GM19452 (cell line): ENCODE results near the gene UNC5CL.
"Not testable (repeated sequence)": the region's sequence is repeated elsewhere in the genome, so short reads cannot be mapped to it uniquely, and the experiment has no call there.

ENCODE experiments used
- ATAC-seq: cut with Tn5 transposase; IDR thresholded peaks from one replicate; pipeline ENCODE4 v1.9.1; 2021; ENCODE audit not compliant: unreplicated experiment

The UNC5CL gene

DNA sequence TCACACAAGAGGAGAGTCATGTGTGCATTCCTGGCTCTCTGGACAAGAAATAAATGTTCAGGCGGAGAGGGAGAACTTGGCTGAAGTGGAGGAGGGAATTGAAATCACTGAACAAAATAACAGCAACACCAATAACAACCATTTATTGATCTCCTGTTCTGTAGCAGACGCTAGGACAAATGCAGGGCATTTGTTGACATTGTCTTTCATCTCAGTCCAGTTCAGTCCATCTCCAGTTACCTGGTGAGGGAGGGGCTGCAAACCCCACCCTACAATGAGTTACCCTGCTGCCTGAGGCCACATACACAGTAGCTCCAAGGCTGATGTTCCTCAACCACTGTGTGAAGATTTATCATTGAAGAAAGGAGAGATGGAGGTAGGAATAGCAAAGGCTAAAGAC, 27.3 kb downstream of the UNC5CL start:
- no peak for ATAC-seq

DNA sequence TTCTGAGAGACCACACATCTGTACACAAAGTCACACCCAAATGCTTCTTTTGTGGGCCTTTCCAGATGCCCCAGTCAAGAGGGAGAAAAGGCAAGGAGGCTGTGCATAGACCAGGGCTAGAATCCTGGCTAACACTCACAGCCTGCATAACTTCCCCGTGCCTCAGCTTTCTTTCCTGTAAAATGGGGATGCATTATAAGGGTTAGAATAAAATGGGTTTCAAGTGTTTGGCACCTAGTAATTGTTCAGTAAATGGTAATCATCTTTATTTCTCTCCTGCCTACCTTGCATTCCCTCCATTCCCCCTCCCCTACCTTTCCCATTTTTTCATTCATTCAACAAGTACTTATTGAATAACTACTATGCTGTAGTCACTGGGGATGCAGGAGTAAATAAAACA, 29.4 kb downstream of the UNC5CL start:
- ATAC-seq: no peak

DNA sequence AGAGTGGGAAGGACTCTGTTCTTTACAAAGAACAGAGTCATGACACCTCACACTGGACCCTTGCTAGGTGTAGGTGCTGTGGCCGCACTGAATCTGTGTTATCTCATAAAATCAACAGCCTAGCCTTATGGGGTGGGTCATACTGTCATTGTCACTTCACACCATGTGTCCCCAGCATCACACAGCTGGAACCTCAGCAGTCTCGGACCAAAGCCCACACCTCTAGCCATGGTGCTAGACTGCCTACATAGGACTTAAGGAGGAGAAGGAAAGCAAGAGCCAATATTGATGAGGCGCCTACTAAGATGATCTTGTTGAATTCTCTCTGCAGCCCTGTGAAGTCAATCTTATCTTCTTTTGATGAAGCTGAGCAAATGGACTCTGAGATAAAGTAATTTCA, 31.0 kb downstream of the UNC5CL start:
- no peak for ATAC-seq

DNA sequence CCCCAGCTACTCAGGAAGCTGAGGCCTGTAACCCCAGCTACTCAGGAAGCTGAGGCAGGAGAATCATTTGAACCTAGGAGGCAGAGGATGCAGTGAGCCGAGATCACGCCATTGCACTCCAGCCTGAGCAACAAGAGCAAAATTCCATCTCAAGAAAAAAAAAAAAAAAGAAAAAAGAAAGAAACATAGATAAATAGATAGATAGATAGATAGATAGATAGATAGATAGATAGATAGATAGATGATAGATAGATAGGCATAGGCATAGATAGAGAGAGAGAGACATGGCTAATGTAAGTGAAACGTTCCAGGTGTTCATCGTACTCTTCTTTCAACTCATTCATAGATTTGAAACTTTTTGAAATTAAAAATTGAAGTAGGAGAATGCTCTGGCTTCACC, 32.0 kb downstream of the UNC5CL start:
- not testable (repeated sequence) for ATAC-seq

DNA sequence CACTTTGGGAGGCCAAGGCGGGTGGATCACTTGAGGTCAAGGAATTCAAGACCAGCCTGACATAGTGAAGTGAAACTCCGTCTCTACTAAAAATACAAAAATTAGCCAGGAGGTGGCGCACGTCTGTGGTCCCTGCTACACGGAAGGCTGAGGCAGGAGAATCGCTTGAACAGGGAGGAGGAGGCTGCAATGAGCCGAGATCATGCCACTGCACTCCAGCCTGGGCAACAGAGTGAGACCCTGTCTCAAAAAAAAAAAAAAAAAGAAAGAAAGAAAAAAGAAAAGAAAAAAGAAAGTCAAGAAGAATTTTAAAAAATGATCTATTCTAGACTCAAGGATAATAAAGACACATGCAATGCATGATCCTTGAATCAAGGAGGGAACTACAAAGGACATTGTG, 32.8 kb downstream of the UNC5CL start:
- not testable (repeated sequence) for ATAC-seq

DNA sequence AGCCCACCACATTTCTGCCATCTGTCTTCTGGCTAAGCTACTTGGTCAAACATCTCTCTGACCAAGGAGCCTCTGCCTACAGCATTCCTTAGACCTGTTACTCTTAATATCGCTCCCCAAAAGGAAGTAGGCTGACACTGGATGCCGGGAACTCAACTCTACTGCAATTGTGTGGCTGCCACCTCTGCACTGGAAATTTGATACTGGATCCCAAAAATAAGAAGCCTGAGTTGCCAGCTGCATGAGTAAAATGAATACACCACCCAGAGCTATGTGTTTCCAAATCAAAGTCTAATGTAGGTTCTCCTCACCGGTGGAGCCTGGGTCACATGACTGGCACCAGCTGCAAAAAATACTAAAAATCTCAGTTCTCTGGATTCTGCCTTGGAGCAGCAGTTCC, 36.9 kb downstream of the UNC5CL start:
- ATAC-seq: no peak

DNA sequence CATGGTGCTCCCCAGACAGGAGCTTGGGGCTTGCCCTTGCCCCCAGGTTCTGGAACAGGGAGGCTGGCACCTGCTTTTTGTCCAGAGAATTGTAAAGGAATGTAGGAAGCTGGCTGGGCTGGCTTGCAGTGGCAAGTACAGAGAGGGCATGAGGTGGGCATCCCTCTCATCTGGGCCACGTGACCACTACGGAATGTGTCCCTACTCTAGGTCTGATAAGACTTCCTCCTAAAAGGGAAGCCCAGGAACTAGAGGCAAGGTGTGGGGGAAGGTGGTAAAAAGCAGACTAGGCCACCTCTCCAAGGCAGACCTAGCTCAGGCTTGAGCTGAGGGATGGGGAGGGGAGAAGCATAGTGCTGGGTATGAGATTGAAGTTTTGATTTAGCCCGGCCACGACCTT, 38.8 kb downstream of the UNC5CL start:
- no peak for ATAC-seq

DNA sequence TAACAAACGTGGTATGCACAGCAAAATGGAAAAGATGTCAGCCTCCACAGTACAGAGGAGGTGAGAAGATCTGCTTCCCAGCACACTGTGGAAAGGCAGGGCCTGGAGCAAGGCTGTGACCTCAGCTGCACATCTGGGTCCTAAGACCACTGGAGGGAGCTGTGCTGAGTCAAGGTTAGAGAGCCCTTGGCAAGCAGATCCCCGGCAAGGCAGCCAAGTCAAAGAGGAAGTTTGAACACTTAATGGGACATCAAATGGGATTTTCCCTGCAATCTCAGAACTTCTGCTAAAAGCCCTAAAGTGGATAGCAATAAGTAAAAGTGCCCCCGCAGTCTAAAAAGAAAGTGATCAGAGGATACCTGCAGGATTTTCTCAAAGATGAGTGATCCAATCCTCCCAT, 39.5 kb downstream of the UNC5CL start:
- no peak for ATAC-seq

DNA sequence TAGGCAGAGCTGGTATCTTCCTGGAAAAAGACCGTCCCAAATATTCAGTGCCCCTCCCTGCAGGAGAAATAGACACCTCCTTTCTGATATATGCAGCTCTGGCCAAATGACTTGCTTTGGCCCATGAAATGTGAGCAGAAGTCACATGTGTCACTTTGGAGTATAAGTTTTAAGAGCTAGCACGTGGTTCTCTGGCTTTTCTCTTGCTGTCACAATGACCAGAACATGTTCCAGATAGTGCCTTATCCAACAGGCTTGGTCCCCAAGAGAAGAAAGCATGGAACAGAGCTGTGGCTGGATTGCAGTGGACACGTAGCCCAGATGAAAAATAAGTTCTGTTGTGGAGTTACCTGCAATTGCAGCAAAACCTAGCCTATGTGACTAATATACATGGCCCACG, 40.4 kb downstream of the UNC5CL start:
- no peak for ATAC-seq

DNA sequence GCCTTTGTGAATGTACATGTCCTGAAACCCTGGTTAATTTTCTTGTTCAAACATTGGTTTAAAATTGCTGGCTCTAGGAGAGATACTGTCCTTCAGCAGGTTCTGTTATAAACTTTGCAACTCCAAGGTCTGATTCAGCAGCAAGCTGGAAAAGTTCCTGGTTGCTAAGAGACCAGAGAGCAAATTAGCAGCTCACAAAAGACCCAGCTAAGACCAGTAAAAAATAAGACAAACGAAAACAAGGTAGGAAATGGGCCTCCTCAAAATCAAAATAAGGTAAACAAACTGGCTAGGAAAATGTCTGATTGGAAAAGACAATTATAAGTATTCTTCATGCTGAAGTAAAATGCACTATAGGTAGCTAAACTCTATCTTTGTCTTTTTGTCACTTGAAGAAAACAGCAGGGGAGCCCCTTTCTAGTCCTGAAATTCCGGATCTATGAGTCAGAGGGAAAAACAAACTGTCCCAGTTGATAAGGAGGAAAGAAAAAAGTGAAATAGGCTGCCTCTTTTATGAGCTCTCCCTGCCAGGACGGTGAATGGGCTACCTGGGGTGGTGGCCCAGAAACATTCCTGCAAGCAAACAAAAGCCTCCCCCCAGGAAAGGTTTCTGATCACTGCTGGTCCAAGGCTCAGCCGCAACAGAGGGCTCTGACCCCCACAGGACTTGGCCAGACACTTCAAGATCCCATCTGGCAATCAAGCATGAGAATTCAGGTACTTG, 41.6 kb downstream of the UNC5CL start:
- no peak for ATAC-seq

DNA sequence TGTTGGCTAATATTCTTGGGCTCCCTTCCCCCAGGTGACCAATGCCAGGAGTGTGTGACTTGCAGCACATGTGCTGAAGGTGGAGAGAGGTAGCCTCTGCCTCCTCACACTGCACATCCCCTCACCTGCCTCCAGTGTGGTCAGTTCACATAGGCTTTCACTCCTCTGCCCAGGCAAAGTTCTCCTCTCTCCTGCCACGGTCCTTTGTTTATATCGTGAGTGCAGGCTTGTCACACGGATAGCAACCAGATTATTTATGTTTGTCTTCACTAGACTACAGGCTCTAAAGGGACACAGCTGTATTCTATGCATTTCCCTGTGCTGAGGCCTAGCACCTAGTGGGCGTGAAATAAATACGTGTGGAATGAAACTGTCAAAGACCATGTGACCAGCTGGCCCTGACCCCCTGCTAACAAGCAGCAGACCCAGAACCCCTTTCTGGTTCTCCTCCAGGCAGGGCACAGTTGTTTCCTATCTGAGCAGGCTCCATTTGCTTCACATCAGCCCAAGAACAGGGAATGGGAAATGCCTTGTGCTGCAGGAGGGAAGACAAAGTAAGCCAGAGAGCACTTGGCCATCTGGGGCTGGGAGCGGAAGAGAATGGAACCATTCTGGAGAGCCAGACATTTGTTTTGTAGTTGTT, 42.3 kb downstream of the UNC5CL start:
- no peak for ATAC-seq

DNA sequence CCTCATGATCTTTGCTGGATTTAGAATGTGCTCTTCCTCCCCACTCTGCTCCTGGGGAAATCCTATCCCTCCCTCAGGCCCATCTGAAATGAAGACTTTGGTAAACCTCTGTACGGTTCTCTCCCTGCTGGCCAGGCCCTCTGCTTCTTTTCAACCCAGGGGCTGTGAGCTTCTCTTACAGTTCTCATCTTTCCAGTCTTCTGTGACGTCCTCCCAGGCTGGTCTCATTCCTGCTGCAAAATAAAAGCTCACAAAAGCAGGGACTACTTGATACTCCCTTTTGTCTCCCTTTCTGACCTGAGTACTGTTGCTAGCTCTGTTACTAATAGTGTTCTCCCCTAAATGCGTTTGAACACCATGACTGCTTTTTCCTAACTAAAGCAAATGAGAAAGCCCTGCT, 46.3 kb downstream of the UNC5CL start:
- ATAC-seq: no peak

DNA sequence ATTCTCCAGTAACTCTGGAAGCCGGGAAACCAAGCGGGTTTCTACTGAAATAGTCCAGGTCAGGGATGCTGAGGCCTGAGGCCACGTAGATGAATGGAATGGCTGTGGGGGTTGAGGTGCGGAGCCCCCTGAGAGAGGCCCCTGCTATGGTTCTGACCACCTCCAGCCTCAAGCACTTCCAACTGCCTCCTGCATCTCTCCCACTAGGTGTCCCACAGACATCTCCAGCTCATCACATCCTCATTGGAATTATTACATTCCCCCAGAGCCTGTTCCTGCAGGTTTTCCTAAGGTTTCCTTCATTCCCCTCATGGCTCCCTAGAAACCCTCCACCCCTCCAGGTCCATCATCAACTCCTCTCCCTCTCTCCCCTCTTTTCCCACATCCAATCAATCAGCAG, 48.7 kb downstream of the UNC5CL start:
- no peak for ATAC-seq

DNA sequence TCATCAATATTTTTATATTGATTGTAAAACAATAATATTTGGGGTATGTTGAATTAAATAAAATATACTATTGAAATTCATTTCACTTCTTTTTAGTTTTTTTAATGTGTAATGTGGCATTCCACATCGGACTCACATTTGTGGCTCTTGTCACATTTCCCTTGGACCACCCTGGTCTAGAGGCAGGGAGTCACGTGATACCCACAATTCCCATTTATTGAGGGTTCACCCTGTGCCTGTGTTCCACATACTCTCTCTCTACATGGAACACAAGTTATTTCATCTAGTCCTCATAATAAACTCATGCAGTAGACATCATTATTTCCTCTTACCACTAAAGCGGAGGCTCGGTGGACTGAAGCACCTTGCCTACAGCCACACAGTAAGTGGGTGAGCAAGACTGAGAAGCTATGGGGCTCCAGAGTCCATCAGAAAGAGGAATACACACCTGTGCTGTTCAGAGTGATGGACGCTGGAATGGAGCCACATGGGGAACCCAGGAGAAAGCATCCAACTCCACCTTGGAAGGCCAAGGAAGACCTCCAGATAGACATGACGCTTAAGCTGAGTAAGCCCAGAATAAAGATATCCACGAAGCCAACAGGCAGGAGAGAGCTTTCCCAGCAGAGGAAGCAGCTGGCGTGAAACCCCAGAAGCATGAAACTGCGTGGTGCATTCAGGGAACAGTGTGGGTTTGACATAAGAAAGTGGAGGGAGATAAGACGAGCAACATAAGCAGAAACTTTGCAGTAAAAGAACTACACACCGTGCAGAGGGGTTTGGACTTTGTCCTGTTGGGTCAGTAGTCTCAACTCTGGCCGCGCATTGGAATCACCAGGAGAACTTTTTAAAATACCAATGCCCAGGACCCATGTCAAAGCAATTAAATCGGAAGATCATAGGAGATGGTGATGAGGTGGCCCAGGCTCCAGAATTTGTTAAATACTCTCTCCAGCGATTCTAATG, 49.5 kb downstream of the UNC5CL start:
- no peak for ATAC-seq

DNA sequence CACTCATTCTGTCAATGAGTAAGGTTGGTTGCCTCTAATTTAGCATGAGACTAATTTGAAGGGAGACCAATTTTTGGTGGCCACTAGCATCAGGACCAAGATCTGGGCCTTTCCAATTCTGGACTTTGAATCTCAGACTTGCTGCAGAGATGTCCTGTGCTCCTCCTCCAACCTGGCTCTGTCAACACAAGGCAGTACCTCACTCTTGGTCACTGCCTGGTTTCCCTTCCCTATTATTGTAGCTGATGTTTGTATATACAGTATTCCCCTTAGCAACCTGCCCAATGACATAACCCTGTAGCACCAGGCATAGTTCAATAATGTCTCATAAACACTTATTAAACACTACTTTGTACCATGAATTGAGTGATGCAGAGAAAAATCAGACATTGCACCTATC, 50.4 kb downstream of the UNC5CL start:
- no peak for ATAC-seq

DNA sequence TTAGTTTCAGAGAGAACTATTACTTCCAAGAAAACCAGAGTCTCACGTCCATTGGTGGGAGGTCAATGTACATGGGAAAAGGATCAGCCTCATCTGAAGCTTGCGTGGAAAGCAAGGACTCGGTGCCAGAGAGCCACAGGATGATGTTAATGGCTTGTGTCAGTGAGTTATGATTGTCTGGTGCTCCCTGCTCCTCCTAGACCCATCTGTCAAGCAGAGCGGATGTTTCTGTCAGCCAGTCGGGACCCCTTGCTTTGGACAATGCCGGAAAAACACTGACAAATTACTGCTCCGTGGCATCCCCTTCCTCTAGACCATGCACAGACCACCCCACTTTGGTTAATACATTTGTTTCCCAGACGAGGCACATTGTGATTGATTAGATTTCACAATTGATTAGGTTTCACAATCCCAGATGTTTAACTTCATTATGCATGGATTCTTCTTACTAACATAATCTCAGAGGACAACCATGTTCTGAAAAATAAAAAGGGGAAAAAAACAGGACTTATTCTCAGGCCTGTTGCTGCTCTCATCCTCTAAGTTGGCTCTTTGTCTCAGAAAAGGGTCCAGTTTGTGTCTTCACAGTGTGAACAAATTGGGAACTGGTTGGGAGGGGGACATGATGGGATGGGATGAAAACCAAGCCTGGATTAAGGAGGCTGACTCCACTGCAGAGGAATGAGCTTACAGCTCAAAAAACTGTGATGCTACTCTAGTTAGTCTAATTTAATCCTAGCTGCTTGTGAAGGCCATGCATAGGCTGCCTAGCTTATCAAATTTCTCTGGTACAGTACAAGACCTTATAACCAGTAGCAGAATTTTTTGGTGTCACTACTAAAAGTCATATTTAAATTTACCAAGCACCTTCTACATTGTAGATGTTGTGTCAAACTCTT, 51.9 kb downstream of the UNC5CL start:
- no peak for ATAC-seq

DNA sequence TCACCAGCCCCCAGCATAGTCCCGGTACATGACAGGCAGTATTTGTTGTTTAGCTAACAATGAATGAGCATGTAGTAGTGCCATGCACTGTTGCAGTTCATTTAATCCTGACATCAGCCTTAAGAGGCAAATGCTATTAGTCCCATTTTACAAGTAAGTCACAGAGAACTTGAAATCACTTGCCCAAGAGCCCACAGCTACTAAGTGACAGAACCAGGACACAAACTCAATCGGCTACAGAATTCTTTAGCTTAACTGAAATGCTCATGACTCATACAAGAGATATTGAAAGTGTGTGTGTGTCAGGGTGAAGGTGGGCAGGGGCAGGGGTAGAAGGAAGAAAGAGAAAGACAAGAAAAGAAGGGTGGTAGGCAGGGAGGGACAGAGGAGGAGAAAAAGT, 52.7 kb downstream of the UNC5CL start:
- ATAC-seq: no peak

DNA sequence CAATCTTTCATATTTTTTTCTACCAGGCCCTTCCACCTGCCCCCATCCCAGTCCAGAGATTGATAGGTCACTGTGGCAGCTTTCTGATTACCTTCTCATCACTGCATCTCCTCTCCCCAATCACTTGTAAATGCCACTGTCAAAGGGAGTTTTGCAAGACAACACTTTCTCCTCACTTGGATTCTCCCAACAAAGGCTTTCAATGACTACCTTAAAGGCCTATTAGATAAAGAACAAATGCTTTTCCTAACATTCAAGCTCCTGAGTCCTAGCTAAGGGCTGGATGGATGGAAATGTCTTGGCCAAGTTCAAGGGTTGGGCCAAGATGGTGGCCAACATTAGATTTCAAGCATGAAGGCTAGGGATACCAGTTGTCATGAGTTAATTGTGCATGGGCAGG, 55.3 kb downstream of the UNC5CL start:
- ATAC-seq: no peak

DNA sequence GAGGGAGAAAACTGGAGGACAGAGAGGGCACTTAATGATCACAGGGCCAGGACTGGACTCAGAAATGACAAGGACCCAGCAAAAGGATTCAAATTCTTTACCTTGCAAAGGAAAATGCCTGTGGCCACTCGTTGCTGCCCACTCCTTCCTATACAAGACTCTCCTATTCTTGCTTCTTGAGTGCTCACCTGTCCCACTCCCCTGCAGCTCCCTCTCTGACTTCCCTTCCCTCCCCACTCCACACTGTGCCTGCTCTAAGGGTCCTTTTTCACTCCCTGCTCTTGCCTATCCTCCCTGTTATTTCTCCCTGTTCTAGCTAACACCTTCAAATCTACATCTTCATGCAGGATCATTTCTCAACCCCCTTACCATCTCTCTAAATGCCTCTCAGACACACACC, 56.1 kb downstream of the UNC5CL start:
- ATAC-seq: no peak

DNA sequence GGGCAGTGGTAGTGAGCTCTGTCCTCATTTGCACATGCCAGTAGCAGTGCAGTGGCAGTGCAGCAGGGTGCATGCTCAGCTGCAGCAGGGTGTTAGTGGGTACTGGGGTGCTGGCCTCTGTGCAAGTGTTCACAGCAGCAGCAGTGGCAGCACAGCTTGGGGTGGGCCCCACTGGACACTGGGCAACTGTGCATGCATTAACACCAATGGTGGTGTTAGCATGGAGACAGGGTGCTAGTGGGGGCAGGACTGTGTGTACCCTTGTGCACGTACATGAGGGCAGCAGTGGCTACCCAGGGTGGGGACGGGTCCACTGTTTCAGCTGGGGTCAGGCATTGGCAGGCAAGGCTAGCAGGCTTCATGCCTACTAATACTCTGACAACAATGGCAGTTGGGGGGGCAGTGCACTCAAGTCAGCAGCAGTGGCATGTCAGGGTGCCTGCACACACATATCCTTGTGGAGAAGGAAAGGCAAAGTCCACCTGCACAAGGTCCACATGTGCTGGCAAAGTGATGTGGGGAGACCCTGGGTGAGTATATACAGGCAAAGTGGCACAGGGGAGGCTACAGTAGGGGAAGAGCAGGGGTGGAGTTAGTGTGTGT, 60.2 kb downstream of the UNC5CL start:
- ATAC-seq: no peak
